GM12878 (cell line): ENCODE measurements around the gene UBA6. TPM values are rescaled to one million over a fixed set of nuclear protein-coding genes. Genes with fewer than 3 reads are reported as not detected.

Source experiments
- ASH2L ChIP-seq: fragments of 300-600, 200-600 bp; sonication (generic); IDR thresholded peaks from 2 replicates; pipeline ENCODE4 v1.6.1; 2017; ENCODE audit warnings: low read depth, mild to moderate bottlenecking, borderline replicate concordance
- GABPA ChIP-seq: IDR thresholded peaks from 2 replicates; pipeline ENCODE4 v1.6.1; 2014; ENCODE audit warnings: antibody characterized with exemption, low read depth, mild to moderate bottlenecking, inconsistent platforms
- NFIC ChIP-seq: IDR thresholded peaks from 2 replicates; pipeline ENCODE4 v1.6.1; 2012; ENCODE audit warnings: low read depth, mild to moderate bottlenecking, inconsistent platforms, low read length, moderate library complexity
- NFYA ChIP-seq: IDR thresholded peaks from 2 replicates; pipeline ENCODE4 v1.6.1; 2011; ENCODE audit warnings: low read depth, mild to moderate bottlenecking, low read length, improper control_type of control experiment, borderline replicate concordance
- POLR2AphosphoS5 ChIP-seq: IDR thresholded peaks from 2 replicates; pipeline ENCODE4 v1.6.1; 2011; ENCODE audit warnings: mild to moderate bottlenecking, low read length, inconsistent platforms
- RAD51 ChIP-seq: fragments of 450-650 bp; IDR thresholded peaks from 2 replicates; pipeline ENCODE4 v1.6.1; 2016; ENCODE audit warnings: moderate library complexity, mild to moderate bottlenecking, inconsistent platforms
- ZNF217 ChIP-seq: fragments of 450-650 bp; IDR thresholded peaks from 2 replicates; pipeline ENCODE4 v1.6.1; 2017; ENCODE audit warnings: antibody characterized with exemption, mild to moderate bottlenecking
- polyA plus RNA-seq, 11 experiments: library from polyadenylated mRNA; depleted of rRNA in 4 of 11; unstranded in 6 of 11; stranded (reverse) in 5 of 11; fragments of >200 nt; fragmentation: Nextera tagmentation in 4 of 11; fragmentation: Illumina TruSeq in 1 of 11; extraction: Ambion mirVana in 4 of 11; extraction: Trizol in 1 of 11; gene quantifications; 1 replicate in 1 of 11; 2 replicates in 10 of 11; pipeline versions ENCODE4 v1.2.1 to v1.2.3, GENCODE V29; 2011 to 2016; ENCODE audit warnings: inconsistent platforms in 2 of 11, missing spikeins in 2 of 11, low read depth in 1 of 11
- total RNA-seq, 4 experiments: library from RNA; depleted of rRNA in 3 of 4; stranded (reverse); fragments of >200 nt in 3 of 4; fragmentation: Illumina TruSeq in 1 of 4; extraction: Trizol in 1 of 4; gene quantifications; 2 replicates each; pipeline versions ENCODE4 v1.2.1 to v1.2.3, GENCODE V29; 2013 to 2021
- TF ChIP-seq, protein P1 (sequence below): fragments of 450-650 bp; formaldehyde crosslinking; IDR thresholded peaks from 2 replicates; pipeline ENCODE4 v1.5.0; 2022; ENCODE audit warnings: mild to moderate bottlenecking, missing genetic modification characterization
- TF ChIP-seq, protein P2 (sequence below): IDR thresholded peaks from 2 replicates; pipeline ENCODE4 v1.6.1; 2012; ENCODE audit warnings: improper control_type of control experiment, low read depth, low read length; ENCODE audit not compliant: insufficient replicate concordance
- TF ChIP-seq, protein P3 (sequence below): IDR thresholded peaks from 2 replicates; pipeline ENCODE4 v1.6.1; 2011; ENCODE audit warnings: low read depth, low read length, improper control_type of control experiment, borderline replicate concordance

Gene UBA6
- total and polyA plus RNA-seq, 10 of the 15 experiments (the other 5 are each of a cell fraction or from before 2014, with no cell fraction given) = 7.9 to 70.6 (median 34.7) TPM

DNA sequence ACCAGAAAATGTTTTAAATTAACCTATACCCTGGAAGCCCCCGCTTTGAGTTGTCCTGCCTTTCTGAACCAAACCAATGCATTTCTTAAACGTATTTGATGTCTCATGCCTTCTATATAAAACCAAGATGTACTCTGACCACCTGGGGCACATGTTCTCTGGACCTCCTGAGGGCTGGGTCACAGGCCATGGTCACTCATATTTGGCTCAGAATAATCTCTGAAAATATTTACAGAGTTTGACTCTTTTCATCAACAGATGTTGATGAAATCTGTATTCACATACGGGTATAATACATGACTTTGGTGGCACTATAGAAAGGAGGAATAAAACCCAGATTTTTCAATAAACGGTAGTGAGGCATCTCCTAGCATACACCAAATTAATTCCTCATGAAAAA lies 86.8 kb downstream of the UBA6 start (continued):
- TF ChIP-seq, protein P1, sequence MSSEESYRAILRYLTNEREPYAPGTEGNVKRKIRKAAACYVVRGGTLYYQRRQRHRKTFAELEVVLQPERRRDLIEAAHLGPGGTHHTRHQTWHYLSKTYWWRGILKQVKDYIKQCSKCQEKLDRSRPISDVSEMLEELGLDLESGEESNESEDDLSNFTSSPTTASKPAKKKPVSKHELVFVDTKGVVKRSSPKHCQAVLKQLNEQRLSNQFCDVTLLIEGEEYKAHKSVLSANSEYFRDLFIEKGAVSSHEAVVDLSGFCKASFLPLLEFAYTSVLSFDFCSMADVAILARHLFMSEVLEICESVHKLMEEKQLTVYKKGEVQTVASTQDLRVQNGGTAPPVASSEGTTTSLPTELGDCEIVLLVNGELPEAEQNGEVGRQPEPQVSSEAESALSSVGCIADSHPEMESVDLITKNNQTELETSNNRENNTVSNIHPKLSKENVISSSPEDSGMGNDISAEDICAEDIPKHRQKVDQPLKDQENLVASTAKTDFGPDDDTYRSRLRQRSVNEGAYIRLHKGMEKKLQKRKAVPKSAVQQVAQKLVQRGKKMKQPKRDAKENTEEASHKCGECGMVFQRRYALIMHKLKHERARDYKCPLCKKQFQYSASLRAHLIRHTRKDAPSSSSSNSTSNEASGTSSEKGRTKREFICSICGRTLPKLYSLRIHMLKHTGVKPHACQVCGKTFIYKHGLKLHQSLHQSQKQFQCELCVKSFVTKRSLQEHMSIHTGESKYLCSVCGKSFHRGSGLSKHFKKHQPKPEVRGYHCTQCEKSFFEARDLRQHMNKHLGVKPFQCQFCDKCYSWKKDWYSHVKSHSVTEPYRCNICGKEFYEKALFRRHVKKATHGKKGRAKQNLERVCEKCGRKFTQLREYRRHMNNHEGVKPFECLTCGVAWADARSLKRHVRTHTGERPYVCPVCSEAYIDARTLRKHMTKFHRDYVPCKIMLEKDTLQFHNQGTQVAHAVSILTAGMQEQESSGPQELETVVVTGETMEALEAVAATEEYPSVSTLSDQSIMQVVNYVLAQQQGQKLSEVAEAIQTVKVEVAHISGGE (CRISPR knock-in tag) = no peak
- TF ChIP-seq NFIC = no peak
- TF ChIP-seq, protein P2, sequence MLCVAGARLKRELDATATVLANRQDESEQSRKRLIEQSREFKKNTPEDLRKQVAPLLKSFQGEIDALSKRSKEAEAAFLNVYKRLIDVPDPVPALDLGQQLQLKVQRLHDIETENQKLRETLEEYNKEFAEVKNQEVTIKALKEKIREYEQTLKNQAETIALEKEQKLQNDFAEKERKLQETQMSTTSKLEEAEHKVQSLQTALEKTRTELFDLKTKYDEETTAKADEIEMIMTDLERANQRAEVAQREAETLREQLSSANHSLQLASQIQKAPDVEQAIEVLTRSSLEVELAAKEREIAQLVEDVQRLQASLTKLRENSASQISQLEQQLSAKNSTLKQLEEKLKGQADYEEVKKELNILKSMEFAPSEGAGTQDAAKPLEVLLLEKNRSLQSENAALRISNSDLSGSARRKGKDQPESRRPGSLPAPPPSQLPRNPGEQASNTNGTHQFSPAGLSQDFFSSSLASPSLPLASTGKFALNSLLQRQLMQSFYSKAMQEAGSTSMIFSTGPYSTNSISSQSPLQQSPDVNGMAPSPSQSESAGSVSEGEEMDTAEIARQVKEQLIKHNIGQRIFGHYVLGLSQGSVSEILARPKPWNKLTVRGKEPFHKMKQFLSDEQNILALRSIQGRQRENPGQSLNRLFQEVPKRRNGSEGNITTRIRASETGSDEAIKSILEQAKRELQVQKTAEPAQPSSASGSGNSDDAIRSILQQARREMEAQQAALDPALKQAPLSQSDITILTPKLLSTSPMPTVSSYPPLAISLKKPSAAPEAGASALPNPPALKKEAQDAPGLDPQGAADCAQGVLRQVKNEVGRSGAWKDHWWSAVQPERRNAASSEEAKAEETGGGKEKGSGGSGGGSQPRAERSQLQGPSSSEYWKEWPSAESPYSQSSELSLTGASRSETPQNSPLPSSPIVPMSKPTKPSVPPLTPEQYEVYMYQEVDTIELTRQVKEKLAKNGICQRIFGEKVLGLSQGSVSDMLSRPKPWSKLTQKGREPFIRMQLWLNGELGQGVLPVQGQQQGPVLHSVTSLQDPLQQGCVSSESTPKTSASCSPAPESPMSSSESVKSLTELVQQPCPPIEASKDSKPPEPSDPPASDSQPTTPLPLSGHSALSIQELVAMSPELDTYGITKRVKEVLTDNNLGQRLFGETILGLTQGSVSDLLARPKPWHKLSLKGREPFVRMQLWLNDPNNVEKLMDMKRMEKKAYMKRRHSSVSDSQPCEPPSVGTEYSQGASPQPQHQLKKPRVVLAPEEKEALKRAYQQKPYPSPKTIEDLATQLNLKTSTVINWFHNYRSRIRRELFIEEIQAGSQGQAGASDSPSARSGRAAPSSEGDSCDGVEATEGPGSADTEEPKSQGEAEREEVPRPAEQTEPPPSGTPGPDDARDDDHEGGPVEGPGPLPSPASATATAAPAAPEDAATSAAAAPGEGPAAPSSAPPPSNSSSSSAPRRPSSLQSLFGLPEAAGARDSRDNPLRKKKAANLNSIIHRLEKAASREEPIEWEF = no peak
- no peak for TF ChIP-seq ZNF217
- TF ChIP-seq NFYA = no peak
- TF ChIP-seq GABPA = no peak
- no peak for TF ChIP-seq ASH2L
- TF ChIP-seq POLR2AphosphoS5 = no peak
- no peak for TF ChIP-seq RAD51
- TF ChIP-seq, protein P3, sequence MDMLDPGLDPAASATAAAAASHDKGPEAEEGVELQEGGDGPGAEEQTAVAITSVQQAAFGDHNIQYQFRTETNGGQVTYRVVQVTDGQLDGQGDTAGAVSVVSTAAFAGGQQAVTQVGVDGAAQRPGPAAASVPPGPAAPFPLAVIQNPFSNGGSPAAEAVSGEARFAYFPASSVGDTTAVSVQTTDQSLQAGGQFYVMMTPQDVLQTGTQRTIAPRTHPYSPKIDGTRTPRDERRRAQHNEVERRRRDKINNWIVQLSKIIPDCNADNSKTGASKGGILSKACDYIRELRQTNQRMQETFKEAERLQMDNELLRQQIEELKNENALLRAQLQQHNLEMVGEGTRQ = no peak
